D721Med (cell line): Measurements from ENCODE around the gene CFAP97D2.
"Not testable (repeated sequence)": the region's sequence is repeated elsewhere in the genome, so short reads cannot be mapped to it uniquely, and the experiment has no call there.

Experiments used
- DNase-seq: peaks from one replicate; pipeline ENCODE4 v3.0.0; 2011; ENCODE audit warnings: low spot score; ENCODE audit not compliant: insufficient read length
- FAIRE-seq: peaks from 2 replicates; lab custom pipeline; 2011; peaks lifted over from hg19 to GRCh38; lab: Jason Lieb, UNC
- TF ChIP-seq, protein P1 (sequence below): IDR thresholded peaks from 2 replicates; pipeline ENCODE4 v1.5.1; 2012; ENCODE audit warnings: mild to moderate bottlenecking, control low read depth; ENCODE audit not compliant: insufficient read depth; ENCODE audit errors: missing control alignments

Gene CFAP97D2

DNA sequence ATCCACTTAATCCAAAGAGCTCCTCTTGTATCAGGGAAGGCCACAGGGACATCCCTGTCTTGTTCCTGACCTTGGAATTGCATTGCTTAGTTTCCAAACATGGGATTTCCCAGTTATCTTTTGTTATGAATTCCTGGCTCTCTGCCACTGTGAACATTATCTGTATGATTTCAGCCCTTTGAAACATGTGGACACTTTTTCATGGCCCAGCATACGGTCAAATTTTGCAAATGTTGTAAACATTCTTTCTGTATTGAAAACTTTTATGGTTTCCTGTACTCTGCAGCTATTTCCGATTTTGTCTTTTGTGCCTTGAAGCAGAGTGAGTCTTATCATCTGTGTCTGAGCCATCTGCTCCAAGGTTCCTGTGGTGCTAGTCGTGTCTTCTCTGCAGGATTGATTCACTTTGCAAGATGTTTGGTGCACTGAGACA is 4.5 kb upstream of the CFAP97D2 start:
- FAIRE-seq (no peak), DNase-seq (no peak)
- TF ChIP-seq, protein P1, sequence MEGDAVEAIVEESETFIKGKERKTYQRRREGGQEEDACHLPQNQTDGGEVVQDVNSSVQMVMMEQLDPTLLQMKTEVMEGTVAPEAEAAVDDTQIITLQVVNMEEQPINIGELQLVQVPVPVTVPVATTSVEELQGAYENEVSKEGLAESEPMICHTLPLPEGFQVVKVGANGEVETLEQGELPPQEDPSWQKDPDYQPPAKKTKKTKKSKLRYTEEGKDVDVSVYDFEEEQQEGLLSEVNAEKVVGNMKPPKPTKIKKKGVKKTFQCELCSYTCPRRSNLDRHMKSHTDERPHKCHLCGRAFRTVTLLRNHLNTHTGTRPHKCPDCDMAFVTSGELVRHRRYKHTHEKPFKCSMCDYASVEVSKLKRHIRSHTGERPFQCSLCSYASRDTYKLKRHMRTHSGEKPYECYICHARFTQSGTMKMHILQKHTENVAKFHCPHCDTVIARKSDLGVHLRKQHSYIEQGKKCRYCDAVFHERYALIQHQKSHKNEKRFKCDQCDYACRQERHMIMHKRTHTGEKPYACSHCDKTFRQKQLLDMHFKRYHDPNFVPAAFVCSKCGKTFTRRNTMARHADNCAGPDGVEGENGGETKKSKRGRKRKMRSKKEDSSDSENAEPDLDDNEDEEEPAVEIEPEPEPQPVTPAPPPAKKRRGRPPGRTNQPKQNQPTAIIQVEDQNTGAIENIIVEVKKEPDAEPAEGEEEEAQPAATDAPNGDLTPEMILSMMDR, result no peak

DNA sequence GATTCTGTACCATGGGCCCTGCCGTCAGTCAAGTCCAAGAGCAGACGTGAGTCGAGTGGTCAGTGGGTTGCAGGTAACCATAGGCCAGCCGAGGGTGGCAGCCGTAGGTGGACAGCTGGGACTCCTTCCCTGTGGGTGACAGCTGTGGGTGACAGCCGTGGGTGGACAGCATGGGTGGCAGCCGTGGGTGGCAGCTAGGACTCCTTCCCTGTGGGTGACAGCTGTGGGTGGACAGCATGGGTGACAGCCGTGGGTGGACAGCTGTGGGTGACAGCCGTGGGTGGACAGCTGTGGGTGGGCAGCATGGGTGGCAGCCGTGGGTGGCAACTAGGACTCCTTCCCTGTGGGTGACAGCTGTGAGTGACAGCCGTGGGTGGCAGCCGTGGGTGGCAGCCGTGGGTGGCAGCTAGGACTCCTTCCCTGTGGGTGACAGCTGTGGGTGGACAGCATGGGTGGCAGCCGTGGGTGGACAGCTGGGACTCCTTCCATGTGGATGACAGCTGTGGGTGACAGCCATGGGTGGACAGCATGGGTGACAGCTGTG is 2.6 kb upstream of the CFAP97D2 start:
- not testable (repeated sequence) for FAIRE-seq, DNase-seq

DNA sequence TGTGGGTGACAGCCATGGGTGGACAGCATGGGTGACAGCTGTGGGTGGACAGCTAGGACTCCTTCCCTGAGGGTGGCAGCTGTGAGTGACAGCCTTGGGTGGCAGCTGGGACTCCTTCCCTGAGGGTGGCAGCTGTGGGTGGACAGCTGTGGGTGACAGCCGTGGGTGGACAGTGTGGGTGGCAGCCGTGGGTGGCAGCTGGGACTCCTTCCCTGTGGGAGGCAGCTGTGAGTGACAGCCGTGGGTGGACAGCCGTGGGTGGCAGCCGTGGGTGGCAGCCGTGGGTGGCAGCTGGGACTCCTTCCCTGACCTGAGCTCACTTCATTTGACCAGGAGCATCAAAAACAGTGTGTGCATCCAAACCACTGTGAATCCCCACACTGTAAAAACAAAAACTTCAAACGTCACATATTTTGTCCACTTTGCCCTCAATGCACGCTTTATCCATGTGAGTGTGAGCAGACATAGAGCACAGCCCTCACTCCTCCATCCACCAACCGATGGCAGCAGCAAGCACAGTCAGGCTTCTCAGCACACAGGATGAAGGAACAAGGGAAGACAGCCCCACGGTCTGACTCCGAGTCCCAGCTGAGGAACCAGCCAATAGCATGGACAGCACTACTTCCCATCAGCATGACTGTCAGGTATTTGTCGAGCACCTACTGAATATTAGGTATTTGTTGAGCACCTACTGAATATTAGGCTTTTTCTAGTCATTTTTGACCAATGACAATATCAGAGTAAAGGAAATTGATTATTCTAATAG is 1.6 kb upstream of the CFAP97D2 start:
- TF ChIP-seq, protein P1, result no peak
- DNase-seq (no peak), FAIRE-seq (no peak)

DNA sequence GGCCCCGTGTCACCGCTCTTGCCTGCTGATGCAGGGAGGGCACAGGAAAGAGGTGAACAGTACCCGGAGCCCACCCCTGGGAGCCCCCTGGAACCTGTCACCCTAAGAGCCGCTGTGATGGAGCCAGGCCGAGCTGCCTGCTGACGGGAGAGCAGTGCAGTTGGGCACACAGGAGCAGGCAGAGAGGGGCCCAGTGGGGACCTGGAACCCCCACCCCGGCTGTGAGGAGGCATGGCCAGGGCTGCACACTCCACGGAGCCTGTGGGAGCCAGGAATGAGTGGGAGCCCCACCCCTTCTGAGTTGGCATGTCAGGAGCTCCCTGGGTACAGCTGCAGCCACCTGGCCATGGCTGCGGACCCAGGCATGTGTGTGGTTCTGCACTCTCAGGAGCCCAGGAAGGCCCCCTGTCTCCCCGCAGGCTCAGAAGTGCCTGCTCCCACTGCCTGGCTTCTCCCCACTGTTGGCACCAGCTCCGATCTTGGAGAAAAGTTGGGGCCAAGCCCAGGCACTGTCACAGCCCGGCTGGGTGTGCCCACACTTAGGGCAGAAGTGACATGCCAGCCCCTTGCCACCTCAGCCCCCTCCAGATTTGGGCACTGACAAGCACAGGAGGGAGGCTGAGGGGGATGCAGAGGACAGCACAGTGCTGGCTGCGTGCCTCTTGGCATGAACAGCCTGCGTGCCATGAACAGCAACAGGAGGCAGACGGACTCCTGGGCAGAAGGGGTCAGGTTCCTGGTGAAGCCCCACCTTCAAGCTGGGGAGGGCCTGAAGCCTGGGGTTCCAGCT is 6.3 kb downstream of the CFAP97D2 start:
- no peak for FAIRE-seq
- TF ChIP-seq, protein P1, result no peak
- DNase-seq, result no peak

DNA sequence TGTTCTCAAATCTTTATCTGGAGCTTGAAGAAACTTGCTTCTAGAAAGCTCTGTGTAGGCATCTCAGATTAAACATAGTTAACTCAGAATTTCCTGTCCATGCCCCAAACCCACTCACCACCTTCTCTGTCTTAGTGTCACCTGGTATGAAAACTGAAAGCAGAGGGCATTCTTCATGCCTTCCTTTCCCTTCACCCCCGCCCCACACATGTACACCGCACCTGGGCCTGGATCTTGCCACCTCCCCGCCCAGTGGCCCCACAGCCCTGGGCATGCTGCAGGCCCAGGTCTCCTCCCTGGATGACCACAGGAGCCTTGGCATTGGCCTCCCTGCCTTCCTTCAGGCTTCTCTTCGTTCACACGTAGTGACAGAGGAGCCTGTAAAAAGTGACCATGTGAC is 15.8 kb downstream of the CFAP97D2 start:
- DNase-seq, result no peak

DNA sequence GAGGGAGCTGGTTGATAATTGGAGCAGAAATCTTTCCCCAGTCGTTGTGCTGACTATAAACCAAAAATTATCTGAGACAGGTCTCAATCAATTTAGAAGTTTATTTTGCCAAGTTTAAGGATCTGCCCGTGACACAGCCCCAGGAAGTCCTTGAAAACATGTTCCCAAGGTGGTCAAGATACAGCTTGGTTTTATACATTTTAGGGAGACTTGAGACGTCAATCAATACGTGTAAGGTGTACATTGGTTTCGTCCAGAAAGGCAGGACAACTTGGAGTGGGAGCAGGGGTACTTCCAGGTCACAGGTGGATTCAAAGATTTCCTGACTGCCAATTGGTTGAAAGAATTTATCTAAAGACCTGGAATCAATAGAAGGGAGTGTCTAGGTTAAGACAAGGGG is 17.6 kb downstream of the CFAP97D2 start:
- TF ChIP-seq, protein P1, result no peak
- DNase-seq (no peak), FAIRE-seq (no peak)

More for the DNA sequence above, 15.8 kb downstream of the CFAP97D2 start:
- TF ChIP-seq, protein P1, result no peak
- FAIRE-seq, result no peak

DNA sequence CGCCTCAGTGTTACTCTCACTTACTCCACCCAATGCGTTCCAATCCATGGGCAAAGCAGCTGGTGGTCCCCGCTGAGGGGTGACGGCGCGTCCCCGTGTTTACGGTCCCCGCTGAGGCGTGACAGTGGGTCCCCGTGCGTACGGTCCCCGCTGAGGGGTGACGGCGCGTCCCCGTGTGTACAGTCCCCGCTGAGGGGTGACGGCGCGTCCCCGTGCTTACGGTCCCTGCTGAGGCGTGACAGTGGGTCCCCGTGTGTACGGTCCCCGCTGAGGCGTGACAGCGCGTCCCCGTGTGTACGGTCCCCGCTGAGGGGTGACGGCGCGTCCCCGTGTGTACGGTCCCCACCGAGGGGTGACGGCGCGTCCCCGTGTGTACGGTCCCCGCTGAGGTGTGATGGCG is 19.5 kb downstream of the CFAP97D2 start:
- FAIRE-seq (no peak), DNase-seq (no peak)
- TF ChIP-seq, protein P1, result no peak

DNA sequence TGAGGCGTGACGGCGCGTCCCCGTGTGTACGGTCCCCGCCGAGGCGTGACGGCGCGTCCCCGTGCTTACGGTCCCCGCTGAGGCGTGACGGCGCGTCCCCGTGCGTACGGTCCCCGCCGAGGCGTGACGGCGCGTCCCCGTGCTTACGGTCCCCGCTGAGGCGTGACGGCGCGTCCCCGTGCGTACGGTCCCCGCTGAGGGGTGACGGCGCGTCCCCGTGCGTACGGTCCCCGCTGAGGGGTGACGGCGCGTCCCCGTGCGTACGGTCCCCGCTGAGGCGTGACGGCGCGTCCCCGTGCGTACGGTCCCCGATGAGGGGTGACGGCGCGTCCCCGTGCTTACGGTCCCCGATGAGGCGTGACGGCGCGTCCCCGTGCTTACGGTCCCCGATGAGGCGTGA is 20.5 kb downstream of the CFAP97D2 start:
- DNase-seq, FAIRE-seq: not testable (repeated sequence)
